ENCODE data around the gene NCOA7.

The NCOA7 gene

DNA sequence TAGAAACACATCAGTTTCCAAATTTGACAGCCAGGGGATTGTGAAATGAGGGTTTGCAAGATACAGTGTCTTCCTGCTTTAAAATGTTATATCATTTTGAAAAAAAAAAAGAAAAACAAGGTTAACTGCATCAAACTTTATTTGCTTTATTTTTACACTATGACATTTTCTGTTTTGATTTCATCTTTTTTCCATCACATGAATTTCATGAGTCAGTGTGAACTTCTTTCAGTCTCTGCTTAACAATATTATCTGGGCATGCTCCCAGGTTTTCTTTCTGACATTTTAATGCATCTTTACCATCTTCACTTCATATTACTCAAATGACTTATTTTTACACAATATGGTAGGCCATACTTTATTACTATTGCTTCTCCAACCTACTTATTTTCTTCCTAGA lies 1.9 kb downstream of the NCOA7 start:
- Histone ChIP-seq H3K4me2 (ENCODE audit: low read depth, low read length, poor library complexity, severe bottlenecking) (peak overlapping the region; percentile 87), H3K9me3 (ENCODE audit: insufficient read depth, low read length) (no peaks in the 10 kb centered on the region), H3K4me3 (ENCODE audit: insufficient read depth, low read length, poor library complexity, severe bottlenecking) (peak overlapping the region; percentile 78), H4K20me1 (ENCODE audit: low read depth, low read length) (no peaks in the 10 kb centered on the region), H3K79me2 (ENCODE audit: insufficient read depth, low read length) (peaks cover 68% of the 10 kb centered on the region), H3K27me3 (ENCODE audit: low read length) (no peaks in the 10 kb centered on the region), H3K36me3 (ENCODE audit: low read length) (no peaks in the 10 kb centered on the region), H2AFZ (ENCODE audit: low read depth, low read length, severe bottlenecking) (no peak overlapping the region), H3F3A (ENCODE audit: insufficient read depth) (peaks cover 45% of the 10 kb centered on the region), H3K27ac (ENCODE audit: low read depth, low read length) (peak overlapping the region; percentile 97), H3K9me2 (replicated peaks; ENCODE audit: insufficient read depth, low read length) (no peaks in the 10 kb centered on the region), H3K9ac (ENCODE audit: low read length) (peak overlapping the region; percentile 82)
- TF ChIP-seq, protein P1, sequence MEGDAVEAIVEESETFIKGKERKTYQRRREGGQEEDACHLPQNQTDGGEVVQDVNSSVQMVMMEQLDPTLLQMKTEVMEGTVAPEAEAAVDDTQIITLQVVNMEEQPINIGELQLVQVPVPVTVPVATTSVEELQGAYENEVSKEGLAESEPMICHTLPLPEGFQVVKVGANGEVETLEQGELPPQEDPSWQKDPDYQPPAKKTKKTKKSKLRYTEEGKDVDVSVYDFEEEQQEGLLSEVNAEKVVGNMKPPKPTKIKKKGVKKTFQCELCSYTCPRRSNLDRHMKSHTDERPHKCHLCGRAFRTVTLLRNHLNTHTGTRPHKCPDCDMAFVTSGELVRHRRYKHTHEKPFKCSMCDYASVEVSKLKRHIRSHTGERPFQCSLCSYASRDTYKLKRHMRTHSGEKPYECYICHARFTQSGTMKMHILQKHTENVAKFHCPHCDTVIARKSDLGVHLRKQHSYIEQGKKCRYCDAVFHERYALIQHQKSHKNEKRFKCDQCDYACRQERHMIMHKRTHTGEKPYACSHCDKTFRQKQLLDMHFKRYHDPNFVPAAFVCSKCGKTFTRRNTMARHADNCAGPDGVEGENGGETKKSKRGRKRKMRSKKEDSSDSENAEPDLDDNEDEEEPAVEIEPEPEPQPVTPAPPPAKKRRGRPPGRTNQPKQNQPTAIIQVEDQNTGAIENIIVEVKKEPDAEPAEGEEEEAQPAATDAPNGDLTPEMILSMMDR (IDR thresholded peaks at IDR 0.05; ENCODE audit: insufficient read depth, low read length, poor library complexity, severe bottlenecking), result no peak
- no peak for TF ChIP-seq EZH2phosphoT487 (conservative IDR thresholded peaks at IDR 0.05; ENCODE audit: low read length)

DNA sequence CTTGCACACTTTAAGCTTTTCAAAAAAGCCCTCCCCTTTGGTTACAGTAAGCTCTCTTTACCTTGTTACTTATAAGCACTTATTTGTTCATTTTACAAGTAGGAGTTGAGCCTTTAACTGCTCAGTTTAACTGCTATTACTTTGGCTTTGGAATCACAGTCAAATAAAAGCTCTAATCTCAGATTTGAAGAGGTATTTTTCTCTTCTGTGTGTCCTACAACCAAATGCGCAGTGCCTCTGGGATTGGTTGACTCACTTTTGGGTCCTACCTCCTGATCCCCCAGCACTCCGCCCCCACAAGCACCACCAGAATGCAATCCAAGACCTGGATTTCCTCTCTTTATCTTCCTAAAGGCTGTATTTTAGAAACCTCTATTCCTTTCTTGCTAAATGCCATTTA lies 2.5 kb downstream of the NCOA7 start:
- Histone ChIP-seq H3K9ac (ENCODE audit: low read length) (peak overlapping the region; percentile 82), H3K9me3 (ENCODE audit: insufficient read depth, low read length) (no peaks in the 10 kb centered on the region), H3F3A (ENCODE audit: insufficient read depth) (peaks cover 45% of the 10 kb centered on the region), H4K20me1 (ENCODE audit: low read depth, low read length) (no peaks in the 10 kb centered on the region), H3K4me3 (ENCODE audit: insufficient read depth, low read length, poor library complexity, severe bottlenecking) (peak overlapping the region; percentile 78), H3K9me2 (replicated peaks; ENCODE audit: insufficient read depth, low read length) (no peaks in the 10 kb centered on the region), H3K27ac (ENCODE audit: low read depth, low read length) (peak overlapping the region; percentile 97; the same call in 1 of the 2 replicates), H3K4me2 (ENCODE audit: low read depth, low read length, poor library complexity, severe bottlenecking) (peak overlapping the region; percentile 87), H3K36me3 (ENCODE audit: low read length) (no peaks in the 10 kb centered on the region), H3K27me3 (ENCODE audit: low read length) (no peaks in the 10 kb centered on the region), H3K79me2 (ENCODE audit: insufficient read depth, low read length) (peaks cover 68% of the 10 kb centered on the region), H2AFZ (ENCODE audit: low read depth, low read length, severe bottlenecking) (no peak overlapping the region)
- TF ChIP-seq EZH2phosphoT487 (conservative IDR thresholded peaks at IDR 0.05; ENCODE audit: low read length), result no peak
- TF ChIP-seq, protein P1 (IDR thresholded peaks at IDR 0.05; ENCODE audit: insufficient read depth, low read length, poor library complexity, severe bottlenecking), result no peak

DNA sequence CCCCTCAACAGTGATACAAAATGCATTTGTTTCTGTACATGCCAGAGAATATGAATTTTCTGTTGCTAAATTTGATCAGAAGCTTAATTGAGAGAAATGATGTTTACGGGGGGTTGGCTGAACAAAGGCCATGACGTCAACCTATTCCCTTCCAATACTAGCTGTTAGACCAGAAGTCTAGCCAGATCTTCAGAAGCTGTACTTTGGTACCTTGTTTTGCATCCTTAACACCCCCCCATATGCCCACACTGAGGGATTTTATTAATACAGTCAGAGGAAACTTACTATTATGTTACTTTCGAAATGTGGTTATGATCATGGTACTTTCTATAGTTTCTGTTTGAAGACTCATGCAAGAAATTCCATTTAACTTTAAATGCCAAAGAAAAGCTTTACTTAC lies 3.1 kb downstream of the NCOA7 start:
- Histone ChIP-seq H3K27me3 (ENCODE audit: low read length) (no peaks in the 10 kb centered on the region), H2AFZ (ENCODE audit: low read depth, low read length, severe bottlenecking) (no peak overlapping the region), H3K4me3 (ENCODE audit: insufficient read depth, low read length, poor library complexity, severe bottlenecking) (peak overlapping the region; percentile 78), H3K36me3 (ENCODE audit: low read length) (no peaks in the 10 kb centered on the region), H3K79me2 (ENCODE audit: insufficient read depth, low read length) (peaks cover 68% of the 10 kb centered on the region), H4K20me1 (ENCODE audit: low read depth, low read length) (no peaks in the 10 kb centered on the region), H3K9me3 (ENCODE audit: insufficient read depth, low read length) (no peaks in the 10 kb centered on the region), H3K9me2 (replicated peaks; ENCODE audit: insufficient read depth, low read length) (no peaks in the 10 kb centered on the region), H3K9ac (ENCODE audit: low read length) (peak overlapping the region; percentile 82), H3K27ac (ENCODE audit: low read depth, low read length) (peak overlapping the region; percentile 97), H3K4me2 (ENCODE audit: low read depth, low read length, poor library complexity, severe bottlenecking) (peak overlapping the region; percentile 87), H3F3A (ENCODE audit: insufficient read depth) (peaks cover 47% of the 10 kb centered on the region)
- TF ChIP-seq EZH2phosphoT487 (conservative IDR thresholded peaks at IDR 0.05; ENCODE audit: low read length), result no peak
- TF ChIP-seq, protein P1 (IDR thresholded peaks at IDR 0.05; ENCODE audit: insufficient read depth, low read length, poor library complexity, severe bottlenecking), result no peak

Data from SU-DHL-6 (cell line).